ENCODE measurements around the gene UST. TPM values are rescaled to one million over a fixed set of nuclear protein-coding genes. Genes with fewer than 3 reads are reported as not detected.

The UST gene
- total and polyA plus RNA-seq, 4 donors: 0.24 to 2.7 (median 0.87) TPM

GRCh38 chr6:148947621-148948444 lies 201.0 kb downstream of the UST start (continued):
- TF ChIP-seq, protein P1, sequence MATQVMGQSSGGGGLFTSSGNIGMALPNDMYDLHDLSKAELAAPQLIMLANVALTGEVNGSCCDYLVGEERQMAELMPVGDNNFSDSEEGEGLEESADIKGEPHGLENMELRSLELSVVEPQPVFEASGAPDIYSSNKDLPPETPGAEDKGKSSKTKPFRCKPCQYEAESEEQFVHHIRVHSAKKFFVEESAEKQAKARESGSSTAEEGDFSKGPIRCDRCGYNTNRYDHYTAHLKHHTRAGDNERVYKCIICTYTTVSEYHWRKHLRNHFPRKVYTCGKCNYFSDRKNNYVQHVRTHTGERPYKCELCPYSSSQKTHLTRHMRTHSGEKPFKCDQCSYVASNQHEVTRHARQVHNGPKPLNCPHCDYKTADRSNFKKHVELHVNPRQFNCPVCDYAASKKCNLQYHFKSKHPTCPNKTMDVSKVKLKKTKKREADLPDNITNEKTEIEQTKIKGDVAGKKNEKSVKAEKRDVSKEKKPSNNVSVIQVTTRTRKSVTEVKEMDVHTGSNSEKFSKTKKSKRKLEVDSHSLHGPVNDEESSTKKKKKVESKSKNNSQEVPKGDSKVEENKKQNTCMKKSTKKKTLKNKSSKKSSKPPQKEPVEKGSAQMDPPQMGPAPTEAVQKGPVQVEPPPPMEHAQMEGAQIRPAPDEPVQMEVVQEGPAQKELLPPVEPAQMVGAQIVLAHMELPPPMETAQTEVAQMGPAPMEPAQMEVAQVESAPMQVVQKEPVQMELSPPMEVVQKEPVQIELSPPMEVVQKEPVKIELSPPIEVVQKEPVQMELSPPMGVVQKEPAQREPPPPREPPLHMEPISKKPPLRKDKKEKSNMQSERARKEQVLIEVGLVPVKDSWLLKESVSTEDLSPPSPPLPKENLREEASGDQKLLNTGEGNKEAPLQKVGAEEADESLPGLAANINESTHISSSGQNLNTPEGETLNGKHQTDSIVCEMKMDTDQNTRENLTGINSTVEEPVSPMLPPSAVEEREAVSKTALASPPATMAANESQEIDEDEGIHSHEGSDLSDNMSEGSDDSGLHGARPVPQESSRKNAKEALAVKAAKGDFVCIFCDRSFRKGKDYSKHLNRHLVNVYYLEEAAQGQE (IDR thresholded peaks at IDR 0.05): no peak

GRCh38 chr6:148951662-148952061 lies 204.8 kb downstream of the UST start:
- Histone ChIP-seq H3K27ac (ENCODE audit: low read depth in 1 of 2, low read length in 2 of 2) (no peak overlapping the region), H3K4me3 (ENCODE audit: low read depth in 1 of 3, low read length in 3 of 3) (no peak overlapping the region), H3K36me3 (ENCODE audit: control insufficient read depth in 4 of 4, insufficient read depth in 3 of 4, low read depth in 1 of 4, low read length in 3 of 4) (no peaks in the 10 kb centered on the region), H3K9ac (ENCODE audit: low read depth in 1 of 2, low read length in 2 of 2) (no peak overlapping the region), H3K9me3 (ENCODE audit: control insufficient read depth in 4 of 4, low read length in 3 of 4) (no peaks in the 10 kb centered on the region), H3K27me3 (ENCODE audit: control insufficient read depth in 4 of 4, insufficient read depth in 4 of 4, low read length in 3 of 4) (no peaks in the 10 kb centered on the region), H3K4me1 (ENCODE audit: control insufficient read depth in 4 of 4, insufficient read depth in 4 of 4, low read length in 3 of 4) (peaks cover 0 to 13% (median 4%) of the 10 kb centered on the region in 4 donors)
- TF ChIP-seq MAX (IDR thresholded peaks at IDR 0.05) (no peak), FOXA2 (IDR thresholded peaks at IDR 0.05) (no peak), RAD21 (IDR thresholded peaks at IDR 0.05) (no peak), FOXA1 (IDR thresholded peaks at IDR 0.05) (no peak), EGR1 (IDR thresholded peaks at IDR 0.05; ENCODE audit: low read depth in 2 of 2) (no peak), TAF1 (conservative IDR thresholded peaks at IDR 0.05) (no peak), NR2F2 (IDR thresholded peaks at IDR 0.05) (no peak), HNF4G (IDR thresholded peaks at IDR 0.05) (no peak), YY1 (IDR thresholded peaks at IDR 0.05) (no peak), SP1 (IDR thresholded peaks at IDR 0.05) (no peak), GABPA (IDR thresholded peaks at IDR 0.05 in 1 of 2, conservative IDR thresholded peaks at IDR 0.05 in 1 of 2) (no peak)
- no peak for DNase-seq (ENCODE audit: low spot score)
- 83% methylated on average over 6 of the region's 6 CpGs for WGBS

GRCh38 chr6:148952147-148953035 lies 205.6 kb downstream of the UST start:
- Histone ChIP-seq H3K27me3 (ENCODE audit: control insufficient read depth in 4 of 4, insufficient read depth in 4 of 4, low read length in 3 of 4) (no peaks in the 10 kb centered on the region), H3K27ac (ENCODE audit: low read depth in 1 of 2, low read length in 2 of 2) (no peak overlapping the region), H3K36me3 (ENCODE audit: control insufficient read depth in 4 of 4, insufficient read depth in 3 of 4, low read depth in 1 of 4, low read length in 3 of 4) (no peaks in the 10 kb centered on the region), H3K4me3 (ENCODE audit: low read depth in 1 of 3, low read length in 3 of 3) (no peak overlapping the region), H3K9me3 (ENCODE audit: control insufficient read depth in 4 of 4, low read length in 3 of 4) (no peaks in the 10 kb centered on the region), H3K9ac (ENCODE audit: low read depth in 1 of 2, low read length in 2 of 2) (no peak overlapping the region), H3K4me1 (ENCODE audit: control insufficient read depth in 4 of 4, insufficient read depth in 4 of 4, low read length in 3 of 4) (peaks cover 0 to 13% (median 4%) of the 10 kb centered on the region in 4 donors)
- no peak for TF ChIP-seq YY1 (IDR thresholded peaks at IDR 0.05)
- no peak for TF ChIP-seq MAX (IDR thresholded peaks at IDR 0.05)
- TF ChIP-seq, protein P2, sequence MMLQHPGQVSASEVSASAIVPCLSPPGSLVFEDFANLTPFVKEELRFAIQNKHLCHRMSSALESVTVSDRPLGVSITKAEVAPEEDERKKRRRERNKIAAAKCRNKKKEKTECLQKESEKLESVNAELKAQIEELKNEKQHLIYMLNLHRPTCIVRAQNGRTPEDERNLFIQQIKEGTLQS (IDR thresholded peaks at IDR 0.05): no peak
- no peak for TF ChIP-seq TAF1 (conservative IDR thresholded peaks at IDR 0.05)
- no peak for TF ChIP-seq RAD21 (IDR thresholded peaks at IDR 0.05)
- no peak for TF ChIP-seq RXRA (IDR thresholded peaks at IDR 0.05)
- TF ChIP-seq HNF4G (IDR thresholded peaks at IDR 0.05): no peak
- no peak for TF ChIP-seq GABPA (IDR thresholded peaks at IDR 0.05 in 1 of 2, conservative IDR thresholded peaks at IDR 0.05 in 1 of 2)
- no peak for TF ChIP-seq FOXA1 (IDR thresholded peaks at IDR 0.05)
- TF ChIP-seq SP1 (IDR thresholded peaks at IDR 0.05): no peak
- TF ChIP-seq, protein P3, sequence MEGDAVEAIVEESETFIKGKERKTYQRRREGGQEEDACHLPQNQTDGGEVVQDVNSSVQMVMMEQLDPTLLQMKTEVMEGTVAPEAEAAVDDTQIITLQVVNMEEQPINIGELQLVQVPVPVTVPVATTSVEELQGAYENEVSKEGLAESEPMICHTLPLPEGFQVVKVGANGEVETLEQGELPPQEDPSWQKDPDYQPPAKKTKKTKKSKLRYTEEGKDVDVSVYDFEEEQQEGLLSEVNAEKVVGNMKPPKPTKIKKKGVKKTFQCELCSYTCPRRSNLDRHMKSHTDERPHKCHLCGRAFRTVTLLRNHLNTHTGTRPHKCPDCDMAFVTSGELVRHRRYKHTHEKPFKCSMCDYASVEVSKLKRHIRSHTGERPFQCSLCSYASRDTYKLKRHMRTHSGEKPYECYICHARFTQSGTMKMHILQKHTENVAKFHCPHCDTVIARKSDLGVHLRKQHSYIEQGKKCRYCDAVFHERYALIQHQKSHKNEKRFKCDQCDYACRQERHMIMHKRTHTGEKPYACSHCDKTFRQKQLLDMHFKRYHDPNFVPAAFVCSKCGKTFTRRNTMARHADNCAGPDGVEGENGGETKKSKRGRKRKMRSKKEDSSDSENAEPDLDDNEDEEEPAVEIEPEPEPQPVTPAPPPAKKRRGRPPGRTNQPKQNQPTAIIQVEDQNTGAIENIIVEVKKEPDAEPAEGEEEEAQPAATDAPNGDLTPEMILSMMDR (IDR thresholded peaks at IDR 0.05; ENCODE audit: low read depth, low read length, missing input control): no peak
- WGBS: 74% methylated on average over 10 of the region's 10 CpGs
- DNase-seq (ENCODE audit: low spot score): no peak
